Stimulated activated naive CD8-positive, alpha-beta T cell treated with anti-CD3 and anti-CD28 coated beads, Interleukin-15, Interleukin-2, amounts not matched to agents 100 ng/mL and 50 ng/mL, for 24 hours (primary cell): ENCODE results near the gene HTR1E.

Experiments used
- H3K27ac Mint-ChIP-seq: one replicate; pipeline ENCODE4 v1.8.0; 2021; ENCODE audit warnings: mild to moderate bottlenecking, mixed read lengths
- H3K27me3 Mint-ChIP-seq: one replicate; pipeline ENCODE4 v1.8.0; 2021; ENCODE audit warnings: mixed read lengths
- H3K36me3 Mint-ChIP-seq: one replicate; pipeline ENCODE4 v1.8.0; 2021; ENCODE audit warnings: low read depth, mixed read lengths
- H3K4me1 Mint-ChIP-seq: one replicate; pipeline ENCODE4 v1.8.0; 2021; ENCODE audit warnings: low read depth, mixed read lengths
- H3K4me3 Mint-ChIP-seq: one replicate; pipeline ENCODE4 v1.8.0; 2021; ENCODE audit warnings: mild to moderate bottlenecking, mixed read lengths
- H3K9me3 Mint-ChIP-seq: one replicate; pipeline ENCODE4 v1.8.0; 2021; ENCODE audit warnings: mixed read lengths

Gene HTR1E

DNA sequence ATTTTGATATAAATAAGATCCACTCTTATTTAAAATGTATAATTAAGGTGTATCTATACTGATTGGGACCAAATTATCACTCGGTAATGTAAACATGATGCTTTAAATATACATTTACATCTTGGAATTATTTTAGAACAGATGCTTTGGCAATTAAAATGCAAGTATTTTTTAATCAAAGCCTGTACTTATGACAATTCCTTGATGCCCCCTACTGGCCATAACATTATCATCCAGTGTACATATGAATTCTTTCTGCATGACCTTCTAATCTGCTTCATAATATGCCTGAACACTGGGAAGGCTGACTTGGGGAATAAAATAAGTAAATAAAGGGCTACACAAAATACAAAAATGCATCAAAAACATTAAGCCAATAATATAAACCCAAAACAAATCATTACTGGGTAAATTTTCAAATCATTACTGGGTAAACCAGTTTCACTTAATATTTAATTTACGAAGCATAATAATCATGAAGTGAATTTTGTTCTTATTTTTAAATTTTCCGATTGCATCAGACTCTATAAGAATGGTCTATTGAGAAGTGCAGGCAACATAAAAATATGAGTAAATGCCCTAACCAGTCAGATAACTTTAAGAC is 92.5 kb downstream of the HTR1E start:
- Mint-ChIP-seq H3K9me3 (no peaks in the 10 kb centered on the region), H3K4me3 (no peak overlapping the region), H3K27me3 (no peaks in the 10 kb centered on the region)

DNA sequence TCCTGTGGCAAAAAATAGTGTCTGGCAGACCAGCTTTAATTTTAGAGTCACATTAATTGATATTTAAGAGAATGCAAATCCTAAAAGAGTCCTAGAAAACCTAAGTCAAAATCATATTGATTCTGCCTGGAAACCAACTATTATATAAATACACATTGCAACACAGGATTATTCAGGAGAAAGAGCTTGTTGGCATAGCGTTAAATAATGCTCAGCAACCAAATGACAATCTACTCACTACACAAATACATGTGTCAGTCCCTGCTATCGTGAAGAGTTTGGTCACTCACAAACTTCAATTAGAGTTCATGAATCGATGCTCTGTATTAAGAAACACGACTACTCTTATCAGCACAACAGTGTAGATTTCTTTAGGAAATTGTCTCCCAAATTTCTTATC is 103.4 kb downstream of the HTR1E start:
- no peaks in the 10 kb centered on the region for H3K9me3 Mint-ChIP-seq
- H3K4me1 Mint-ChIP-seq, result no peaks in the 10 kb centered on the region
- peaks cover 28% of the 10 kb centered on the region for H3K27me3 Mint-ChIP-seq
- H3K27ac Mint-ChIP-seq, result no peak overlapping the region
- H3K36me3 Mint-ChIP-seq, result no peaks in the 10 kb centered on the region
- H3K4me3 Mint-ChIP-seq, result no peak overlapping the region

More for the DNA sequence above, 92.5 kb downstream of the HTR1E start:
- Mint-ChIP-seq H3K4me1 (no peaks in the 10 kb centered on the region), H3K27ac (no peak overlapping the region), H3K36me3 (no peaks in the 10 kb centered on the region)

DNA sequence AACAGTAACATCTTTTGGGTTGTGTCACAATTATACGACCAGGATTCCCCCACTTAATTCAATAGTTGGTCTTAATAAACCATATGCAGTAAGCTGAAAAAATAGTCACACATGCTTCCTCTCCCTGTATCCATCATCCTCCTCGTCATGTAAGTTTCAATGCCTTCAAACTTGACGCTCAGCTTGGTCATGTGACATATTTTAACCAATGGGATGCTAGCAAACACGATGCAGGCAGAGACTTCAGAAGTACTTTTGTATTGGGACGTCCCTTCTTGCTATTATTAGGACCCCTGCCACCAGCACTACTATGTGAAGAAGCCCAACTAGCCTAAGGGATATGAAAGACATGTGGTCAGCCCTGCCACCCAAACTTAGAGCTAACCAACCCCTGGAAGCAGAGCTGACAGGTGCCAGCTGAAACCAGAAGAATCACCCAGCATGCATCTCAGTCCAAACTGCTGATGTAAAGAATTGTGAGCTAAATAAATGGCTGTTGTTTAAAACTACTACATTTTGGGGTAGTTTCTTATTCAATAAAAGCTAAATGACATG is 108.3 kb downstream of the HTR1E start:
- peaks cover 24% of the 10 kb centered on the region for H3K27me3 Mint-ChIP-seq
- no peaks in the 10 kb centered on the region for H3K36me3 Mint-ChIP-seq

DNA sequence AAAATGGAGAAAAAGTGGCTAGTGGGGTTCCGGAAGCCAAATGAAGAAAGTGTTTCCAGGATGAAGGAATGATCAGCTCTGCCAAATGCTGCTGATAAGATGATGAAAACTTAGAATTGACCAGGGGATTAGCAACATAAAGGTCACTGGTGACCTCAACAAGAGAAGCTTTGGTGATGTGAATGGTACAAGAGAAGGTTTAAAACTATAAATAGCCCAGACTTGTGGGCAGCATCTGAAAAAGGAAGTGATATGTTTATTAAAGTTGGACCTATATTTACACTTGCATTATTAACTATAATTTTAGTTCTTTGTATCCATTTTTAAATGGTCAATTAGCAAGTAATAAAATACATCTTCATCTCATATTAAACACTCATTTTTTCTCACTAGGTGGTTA is 112.5 kb downstream of the HTR1E start:
- Mint-ChIP-seq H3K4me1 (peaks cover 6% of the 10 kb centered on the region), H3K9me3 (no peaks in the 10 kb centered on the region), H3K27ac (no peak overlapping the region), H3K27me3 (peaks cover 8% of the 10 kb centered on the region), H3K36me3 (no peaks in the 10 kb centered on the region), H3K4me3 (no peak overlapping the region)

More for the DNA sequence above, 108.3 kb downstream of the HTR1E start:
- Mint-ChIP-seq H3K27ac (no peak overlapping the region), H3K4me3 (no peak overlapping the region), H3K4me1 (peaks cover 6% of the 10 kb centered on the region), H3K9me3 (no peaks in the 10 kb centered on the region)

DNA sequence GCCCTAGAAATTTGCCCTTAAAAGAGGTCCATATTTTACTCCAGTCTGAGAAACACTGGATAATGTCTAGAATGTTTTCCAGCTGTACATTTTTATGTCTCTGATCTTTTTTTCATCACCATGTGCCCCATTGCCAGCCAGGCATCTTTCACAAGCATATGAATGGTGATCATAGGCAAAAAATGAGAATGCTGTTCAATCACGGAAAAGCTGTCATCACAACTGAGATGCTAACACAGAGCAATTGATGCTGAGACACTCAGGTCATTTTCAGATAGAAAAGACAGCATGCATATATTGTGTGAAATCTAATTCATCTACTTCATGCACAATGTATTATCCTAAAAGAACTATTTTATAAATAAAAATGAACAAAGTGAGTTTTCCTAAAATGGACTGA is 116.0 kb downstream of the HTR1E start:
- H3K27ac Mint-ChIP-seq, result no peak overlapping the region
- H3K36me3 Mint-ChIP-seq, result no peaks in the 10 kb centered on the region
- H3K4me1 Mint-ChIP-seq, result peaks cover 6% of the 10 kb centered on the region
- H3K9me3 Mint-ChIP-seq, result no peaks in the 10 kb centered on the region
- H3K4me3 Mint-ChIP-seq, result no peak overlapping the region
- H3K27me3 Mint-ChIP-seq, result peaks cover 4% of the 10 kb centered on the region

DNA sequence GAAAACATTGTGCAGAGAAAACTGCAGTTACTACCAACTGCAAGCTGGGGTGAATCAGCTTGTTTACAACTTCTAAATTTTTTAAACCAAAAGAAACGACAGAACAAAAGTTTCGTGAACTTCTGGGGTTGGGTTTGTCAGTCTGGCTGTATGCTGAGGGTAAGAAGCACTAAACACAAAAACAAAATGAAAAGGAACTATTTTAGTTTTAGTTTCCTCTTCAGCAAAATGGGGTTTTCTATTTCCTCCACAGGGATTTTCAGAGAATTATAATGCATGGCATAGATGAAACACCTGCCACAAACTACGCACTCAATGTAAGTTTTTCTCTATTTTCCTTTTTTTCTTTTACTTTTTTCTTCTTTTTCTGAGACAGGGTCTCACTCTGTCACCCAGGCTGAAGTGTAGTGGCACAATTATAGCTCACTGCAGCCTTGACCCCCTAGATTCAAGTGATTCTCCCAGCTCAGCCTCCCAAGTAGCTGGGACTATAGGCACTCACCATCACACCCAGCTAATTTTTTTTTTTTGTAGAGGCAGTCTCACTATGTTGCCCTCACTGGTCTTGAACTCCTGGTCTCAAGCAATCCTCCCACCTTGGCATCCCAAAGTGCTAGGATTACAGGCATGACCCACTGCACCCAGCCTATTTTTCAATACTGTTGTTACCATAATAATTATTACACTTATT is 117.0 kb downstream of the HTR1E start:
- Mint-ChIP-seq H3K9me3 (no peaks in the 10 kb centered on the region), H3K4me1 (peaks cover 3% of the 10 kb centered on the region), H3K36me3 (no peaks in the 10 kb centered on the region), H3K27me3 (peaks cover 4% of the 10 kb centered on the region), H3K27ac (no peak overlapping the region), H3K4me3 (no peak overlapping the region)

DNA sequence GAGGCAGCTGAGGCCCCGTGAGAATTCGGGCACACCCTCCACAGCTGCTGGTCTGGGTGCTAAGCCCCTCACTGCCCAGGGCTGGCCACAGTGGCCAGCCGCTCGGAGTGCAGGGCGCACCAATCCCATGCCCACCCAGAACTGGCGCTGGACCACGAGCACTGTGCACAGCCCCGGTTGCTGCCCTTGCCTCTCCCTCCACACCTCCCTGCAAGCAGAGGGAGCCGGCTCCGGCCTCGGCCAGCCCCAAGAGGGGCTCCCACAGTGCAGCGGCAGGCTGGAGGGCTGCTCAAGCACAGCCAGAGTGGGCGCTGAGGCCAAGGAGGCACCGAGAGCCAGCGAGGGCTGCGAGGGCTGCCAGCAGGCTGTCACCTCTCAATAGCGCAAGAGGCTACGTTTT is 122.6 kb downstream of the HTR1E start:
- Mint-ChIP-seq H3K36me3 (no peaks in the 10 kb centered on the region), H3K4me1 (no peaks in the 10 kb centered on the region), H3K4me3 (no peak overlapping the region), H3K9me3 (no peaks in the 10 kb centered on the region), H3K27ac (no peak overlapping the region), H3K27me3 (peaks cover 9% of the 10 kb centered on the region)

DNA sequence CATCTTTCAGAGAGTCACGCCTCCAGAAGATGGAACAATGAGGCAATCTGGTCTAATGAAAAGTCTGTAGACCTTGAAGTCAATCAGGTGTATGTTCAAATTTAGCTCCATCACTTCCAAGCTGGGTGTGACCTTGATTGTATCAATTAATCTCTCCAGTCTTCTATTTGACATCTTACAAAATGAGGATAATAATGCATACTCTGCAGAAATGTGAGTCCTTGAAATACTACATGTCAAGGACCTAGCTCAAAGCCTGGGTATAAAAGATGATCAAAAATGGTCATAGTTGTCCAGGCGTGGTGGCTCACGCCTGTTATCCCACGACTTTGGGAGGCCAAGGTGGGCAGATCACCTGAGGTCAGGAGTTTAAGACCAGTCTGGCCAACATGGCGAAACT is 127.8 kb downstream of the HTR1E start:
- H3K27ac Mint-ChIP-seq, result no peak overlapping the region
- H3K4me1 Mint-ChIP-seq, result no peaks in the 10 kb centered on the region
- no peaks in the 10 kb centered on the region for H3K9me3 Mint-ChIP-seq
- no peaks in the 10 kb centered on the region for H3K36me3 Mint-ChIP-seq
- peaks cover 17% of the 10 kb centered on the region for H3K27me3 Mint-ChIP-seq
- no peak overlapping the region for H3K4me3 Mint-ChIP-seq
